HG03558 (cell line): ENCODE measurements around the gene LRFN2.

ENCODE experiments used
- ATAC-seq: cut with Tn5 transposase; IDR thresholded peaks from one replicate; pipeline ENCODE4 v1.9.1; 2021; ENCODE audit warnings: moderate number of reproducible peaks; ENCODE audit not compliant: unreplicated experiment; ENCODE audit errors: extremely low read depth

The LRFN2 gene

DNA sequence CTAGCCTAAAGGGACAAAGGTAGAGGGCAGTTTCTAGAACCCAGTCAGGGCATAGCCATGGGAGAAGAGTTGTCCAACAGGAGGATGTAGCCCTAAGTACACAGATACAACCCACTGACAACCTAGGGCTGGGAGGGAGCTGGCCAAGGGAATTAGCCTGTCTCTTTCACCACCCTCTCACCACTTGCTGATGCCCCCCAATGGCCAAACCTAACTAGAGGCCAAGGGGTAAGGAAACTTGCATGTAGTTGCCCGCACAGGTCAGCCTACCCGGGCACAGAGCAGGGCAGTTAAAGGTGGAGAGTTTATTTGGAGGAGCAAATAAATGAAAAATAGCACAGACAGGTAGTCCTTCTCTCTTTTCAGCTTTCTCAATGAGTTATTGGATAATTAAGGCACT is 143.3 kb downstream of the LRFN2 start:
- no peak for ATAC-seq

DNA sequence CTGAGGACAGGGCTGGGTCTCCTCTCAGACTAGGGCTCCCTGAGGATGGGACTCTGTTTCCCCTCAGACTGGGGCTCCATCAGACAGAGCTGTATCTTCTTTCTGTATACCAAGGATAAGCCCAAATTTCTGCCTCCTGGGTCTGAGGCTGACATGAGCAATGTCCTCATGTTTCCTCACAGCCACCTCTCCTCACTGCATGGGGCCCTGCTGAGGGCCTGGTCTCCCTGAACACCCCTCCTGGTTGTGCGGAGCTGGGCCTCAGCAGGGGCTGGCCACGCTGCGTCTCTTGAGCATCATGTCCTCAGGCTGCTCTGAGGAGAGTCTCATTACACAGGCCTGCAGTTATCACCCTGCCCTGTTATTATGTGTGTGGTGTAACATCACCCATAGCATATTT is 144.6 kb downstream of the LRFN2 start:
- ATAC-seq, result no peak

DNA sequence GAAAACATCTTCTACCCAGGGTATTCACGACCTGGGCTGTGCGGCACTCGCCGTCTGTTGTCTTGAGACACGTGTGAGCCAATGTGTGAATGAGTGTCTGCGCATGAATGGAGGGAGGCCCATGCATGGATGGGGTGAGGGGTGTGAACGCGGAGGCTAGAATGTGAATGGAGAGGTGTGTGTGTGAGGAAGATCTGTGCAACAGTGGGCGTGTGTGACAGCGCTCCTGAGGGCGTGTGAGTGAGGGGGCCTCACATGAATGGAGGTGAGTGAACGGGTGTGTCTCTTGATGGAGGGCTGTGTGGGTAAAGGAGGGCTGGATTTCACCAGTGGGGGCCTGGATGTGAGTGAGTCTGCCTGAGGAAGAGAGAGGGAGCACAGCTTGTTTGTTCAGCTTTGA is 146.0 kb downstream of the LRFN2 start:
- ATAC-seq, result no peak

DNA sequence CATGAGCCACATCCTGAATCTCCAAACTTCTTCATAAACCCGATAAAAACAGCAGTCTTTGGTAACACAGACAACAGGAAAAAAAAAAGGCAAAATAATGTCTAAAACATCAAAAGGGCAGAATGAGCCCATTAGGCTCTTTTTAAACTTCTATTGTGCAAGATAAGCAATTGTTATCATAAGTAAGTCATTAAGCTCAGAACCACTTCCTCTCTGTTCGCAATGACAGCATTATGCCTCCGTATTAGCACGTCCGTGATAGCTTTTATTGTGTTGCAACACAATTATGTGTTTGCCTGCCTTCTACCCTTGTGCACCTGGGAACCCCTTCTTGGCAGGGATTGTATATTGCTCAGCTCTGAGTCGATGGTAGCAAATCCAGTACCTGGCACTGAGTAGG is 147.1 kb downstream of the LRFN2 start:
- ATAC-seq, result no peak

DNA sequence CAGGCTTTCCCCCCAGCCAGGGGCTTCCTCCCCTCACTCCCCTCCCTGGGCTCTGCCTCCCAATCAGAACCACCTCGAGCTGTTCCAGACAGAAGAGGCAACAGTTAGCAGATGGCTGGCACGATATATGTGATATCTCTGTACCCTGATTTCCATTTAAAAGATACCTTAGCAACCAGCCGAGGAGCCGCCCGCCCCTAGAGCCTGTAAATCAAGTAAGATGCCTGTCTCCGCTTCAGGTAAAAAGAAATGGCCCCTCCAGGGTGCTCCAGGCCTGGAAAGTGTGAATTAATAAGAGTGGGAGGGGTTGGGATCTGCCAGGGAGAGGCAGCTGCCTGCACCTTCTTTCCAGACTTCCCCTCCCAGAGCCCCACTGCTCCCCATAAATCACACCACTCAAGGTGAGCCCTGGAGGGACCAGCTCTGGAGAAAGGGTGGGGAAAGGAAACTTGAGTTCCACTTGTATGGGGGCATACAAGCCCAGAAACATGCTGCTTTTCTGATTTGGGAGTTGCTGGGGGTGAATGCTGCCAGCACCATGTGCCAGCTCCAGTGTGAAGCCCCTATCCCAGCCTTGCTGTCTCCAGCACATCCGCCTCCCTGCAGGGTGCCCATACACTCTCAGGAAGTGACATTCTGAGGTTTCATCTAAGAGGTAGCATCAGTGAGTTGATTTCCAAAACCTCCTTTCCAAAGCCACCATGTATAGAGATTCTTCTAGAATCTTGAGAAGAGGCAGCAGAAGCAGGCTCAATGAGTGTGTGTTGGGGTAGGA is 148.0 kb downstream of the LRFN2 start:
- no peak for ATAC-seq

DNA sequence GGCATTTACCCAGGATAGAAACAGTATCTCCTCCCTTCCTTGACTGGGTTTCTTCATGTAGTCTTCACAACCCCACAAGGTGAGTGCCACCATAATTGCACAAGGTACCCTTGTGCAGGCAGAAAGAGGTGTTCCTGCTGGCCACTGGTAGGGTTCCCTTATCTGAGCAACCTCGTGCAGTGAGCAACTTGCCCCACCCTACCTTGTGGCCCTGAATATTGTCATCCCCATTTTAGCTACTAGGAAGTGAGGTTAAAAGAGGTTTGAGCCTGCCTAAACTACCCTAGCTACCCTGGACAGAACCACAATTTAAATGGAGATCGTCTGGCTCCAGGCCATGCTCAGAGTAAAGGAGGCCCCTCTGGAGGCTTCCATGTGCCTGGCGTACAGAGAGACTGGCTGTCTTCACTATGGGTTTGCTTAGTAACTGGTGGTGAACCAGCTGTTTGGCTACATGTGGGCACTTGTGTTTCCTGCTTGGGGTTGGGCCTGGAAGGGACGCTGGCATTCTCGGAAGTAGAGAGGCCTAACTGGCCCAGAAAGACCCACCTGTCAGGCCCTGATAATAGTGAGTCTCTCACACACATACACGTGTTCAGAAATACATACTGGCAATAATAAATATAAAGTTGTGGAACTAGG is 148.8 kb downstream of the LRFN2 start:
- ATAC-seq, result no peak

DNA sequence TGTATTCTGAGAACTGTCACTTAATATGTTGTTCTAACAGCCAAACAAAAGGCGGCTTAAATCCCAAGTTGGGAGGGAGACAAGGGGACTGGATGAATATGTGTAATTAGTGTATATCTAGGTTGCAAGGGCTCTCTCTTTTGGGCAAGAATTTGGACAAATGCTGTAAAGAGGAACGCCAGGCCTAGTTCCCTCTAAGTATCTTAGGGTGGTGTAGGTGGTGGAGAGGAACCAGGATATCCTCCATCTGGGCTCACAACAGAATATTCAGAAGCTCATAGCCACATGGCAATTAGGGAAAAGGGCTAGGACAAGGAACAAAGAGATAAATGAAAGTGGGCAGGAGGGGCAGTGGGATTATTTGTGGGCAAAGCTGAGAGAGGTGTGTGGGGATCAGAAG is 149.5 kb downstream of the LRFN2 start:
- no peak for ATAC-seq

DNA sequence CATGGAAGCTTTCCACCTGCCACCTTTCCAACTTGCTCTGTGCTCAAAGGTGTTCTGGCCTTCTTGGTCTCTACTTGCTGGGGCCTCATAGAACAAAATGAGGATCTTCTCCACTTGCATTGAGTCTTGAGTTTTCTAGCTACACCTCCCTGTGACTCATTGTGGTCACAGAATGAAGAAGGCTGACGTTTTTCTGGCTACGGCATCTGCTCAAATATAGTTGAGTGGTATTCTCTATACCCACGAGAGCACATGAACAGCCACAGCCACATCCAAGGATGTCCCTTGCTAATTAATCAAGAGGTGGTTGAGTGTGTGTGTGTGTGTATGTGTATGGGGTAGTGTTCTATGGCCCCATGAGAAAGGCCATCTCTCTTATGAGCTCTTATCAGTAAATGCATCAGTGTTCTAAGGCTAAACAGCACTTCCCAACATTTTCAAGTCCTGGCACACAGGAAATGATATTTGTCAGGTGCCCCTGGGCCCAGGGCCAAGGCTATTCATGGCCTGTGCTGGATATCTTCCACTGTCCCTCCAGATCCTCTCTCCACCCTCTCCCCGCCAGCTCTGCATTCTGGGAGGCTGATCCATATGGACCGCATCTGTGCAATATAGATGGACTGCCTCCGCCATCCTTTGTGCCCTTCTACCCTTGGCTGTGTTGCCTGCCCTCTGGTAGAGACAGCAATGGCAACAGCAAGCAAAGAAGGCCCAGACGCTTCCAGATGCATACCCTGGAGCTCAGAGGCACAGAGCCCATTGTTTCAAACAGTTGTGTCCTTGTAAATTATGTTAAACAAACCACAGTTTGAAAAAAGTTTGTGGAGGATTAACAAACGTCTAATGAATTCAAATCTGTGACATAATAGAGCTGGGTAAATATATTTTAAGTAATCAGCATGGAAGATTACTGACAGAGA is 150.2 kb downstream of the LRFN2 start:
- no peak for ATAC-seq

DNA sequence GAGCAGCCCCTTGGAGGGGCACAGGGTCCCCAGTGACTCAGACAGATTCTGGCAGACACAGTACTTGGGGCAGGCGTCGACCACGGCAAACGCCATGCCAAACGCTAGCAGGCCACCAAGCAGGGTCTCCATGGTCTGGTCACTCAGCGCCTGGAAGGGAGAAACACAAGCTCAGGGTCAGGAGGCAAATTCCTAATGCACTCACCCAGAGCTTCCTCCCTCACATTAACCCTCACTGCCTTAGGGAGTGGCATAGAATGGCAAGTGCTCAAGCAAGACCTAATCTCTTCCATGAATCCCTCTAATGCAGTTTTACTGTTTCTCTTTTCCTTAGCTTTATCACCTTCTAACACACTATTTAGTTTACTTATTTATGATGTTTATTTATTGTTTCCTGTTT is 154.2 kb downstream of the LRFN2 start:
- no peak for ATAC-seq

DNA sequence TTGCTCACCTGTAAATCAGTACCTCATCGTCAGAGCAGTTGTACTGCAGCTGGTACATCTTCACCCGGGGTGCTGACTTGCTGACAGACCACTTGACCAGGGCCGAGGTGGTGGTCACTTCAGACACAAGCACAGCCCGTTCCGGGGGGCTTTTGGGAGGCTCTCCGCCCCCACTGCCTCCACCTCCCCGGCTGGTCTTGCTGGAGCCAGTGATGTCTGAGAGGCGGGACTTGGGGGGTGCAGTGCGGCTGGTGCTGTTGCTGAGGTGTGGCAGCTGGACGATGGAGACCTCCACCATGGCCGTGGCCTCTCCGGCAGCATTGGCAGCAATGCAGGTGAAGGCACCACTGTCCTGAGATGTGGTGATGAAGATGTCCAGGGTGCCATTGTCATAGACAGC is 155.5 kb downstream of the LRFN2 start:
- ATAC-seq, result no peak

DNA sequence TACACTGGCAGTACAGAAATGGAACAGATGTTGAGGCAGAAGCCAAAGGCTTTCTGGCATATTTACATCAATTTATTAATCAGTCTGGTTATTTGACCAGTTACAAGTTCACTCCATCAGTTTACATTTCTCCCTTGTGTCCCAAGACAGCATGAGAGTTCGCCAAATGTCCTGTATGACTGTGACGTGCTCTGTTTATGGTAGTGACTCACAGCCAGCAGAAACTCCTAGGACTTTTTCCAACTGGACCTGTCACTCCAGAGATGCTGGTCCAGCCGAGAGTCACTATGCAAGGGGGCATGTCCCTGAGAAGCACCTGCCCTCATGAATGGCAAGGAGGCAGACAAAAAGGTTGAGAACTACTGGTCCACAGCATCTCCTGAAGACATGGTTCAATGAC is 160.0 kb downstream of the LRFN2 start:
- no peak for ATAC-seq

DNA sequence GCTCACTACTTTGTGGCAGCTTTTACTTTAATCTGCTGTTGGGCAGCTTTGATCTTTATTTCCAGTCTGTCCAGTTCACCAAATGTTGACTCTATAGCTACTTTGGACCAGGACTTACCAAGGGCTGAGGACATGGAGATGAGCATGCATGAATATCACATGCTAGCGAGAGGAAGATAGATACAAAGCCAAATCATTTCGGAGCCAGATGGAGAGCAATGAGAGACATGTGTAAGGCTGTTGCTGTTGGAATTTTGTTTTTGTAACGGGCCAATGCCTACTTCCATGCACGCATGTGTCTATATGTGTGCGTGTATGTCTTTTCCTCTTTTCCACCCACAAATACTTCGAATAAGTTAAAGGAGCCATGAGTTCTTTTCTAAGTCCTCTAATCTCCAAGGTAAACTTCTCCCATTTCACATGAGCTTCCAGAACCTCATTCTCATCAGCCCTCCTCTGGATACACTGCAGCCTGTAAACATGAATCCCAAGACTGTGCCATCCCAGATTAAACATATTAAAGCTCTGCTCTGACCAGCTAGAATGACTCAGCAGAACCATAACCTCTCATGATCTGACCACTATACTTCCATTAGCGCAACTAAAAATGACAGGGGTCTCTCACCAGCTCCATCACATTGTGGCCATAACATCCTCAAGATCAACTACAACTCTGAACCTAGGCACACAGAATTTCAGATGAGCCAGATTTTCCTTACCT is 160.7 kb downstream of the LRFN2 start:
- no peak for ATAC-seq

DNA sequence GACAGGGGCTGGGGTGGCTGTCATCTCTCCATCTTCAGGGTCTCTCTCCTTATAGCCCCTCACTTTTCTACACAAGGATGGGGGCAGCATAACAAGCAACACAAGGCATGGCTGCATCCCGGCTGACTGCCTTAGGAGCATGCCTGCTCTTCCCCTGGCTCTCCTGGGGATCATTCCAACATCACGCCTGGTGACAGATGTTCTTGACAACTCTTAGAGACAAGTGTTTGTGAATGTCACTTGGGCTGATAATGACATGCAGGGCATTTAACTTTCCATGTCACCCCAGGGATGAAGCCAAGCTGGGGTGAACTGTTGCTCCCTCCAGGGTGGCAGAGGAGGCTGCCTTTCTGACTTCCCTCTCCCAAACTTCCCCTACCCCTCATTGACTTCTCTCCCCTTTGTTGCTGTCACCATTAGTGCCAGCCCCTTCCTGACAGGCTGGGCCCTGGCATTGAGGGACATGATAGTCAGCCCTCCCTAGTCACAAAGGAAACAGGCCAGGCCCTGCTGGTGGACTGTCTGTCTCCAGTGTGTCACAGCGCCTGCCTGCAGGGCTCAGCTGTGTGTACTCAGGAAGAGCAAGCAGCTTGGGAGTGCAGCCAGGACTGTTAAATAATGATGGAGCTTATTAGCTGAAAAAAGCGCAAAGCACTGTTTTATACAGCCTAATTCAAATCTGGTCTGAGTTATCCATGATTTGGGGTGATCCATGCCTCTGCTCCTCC is 161.8 kb downstream of the LRFN2 start:
- ATAC-seq, result no peak

DNA sequence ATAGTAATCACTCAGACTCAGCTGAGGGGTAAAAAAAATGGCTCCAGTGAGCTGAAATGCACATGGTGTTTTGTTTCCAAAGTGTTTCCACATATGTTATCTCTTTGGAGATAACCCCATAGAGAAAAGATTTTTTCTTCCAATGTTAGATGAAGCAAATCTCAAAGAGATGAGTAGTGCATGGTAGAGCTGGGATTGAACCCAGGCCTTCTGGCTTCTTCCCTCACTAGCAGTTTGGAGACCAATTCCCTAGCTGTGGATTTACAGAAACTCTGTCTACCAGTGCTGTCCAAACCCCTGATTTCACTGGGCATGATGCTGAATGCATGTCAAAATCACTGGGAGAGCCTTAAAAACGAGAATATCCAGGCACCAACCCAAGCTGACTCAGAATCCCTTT is 165.1 kb downstream of the LRFN2 start:
- no peak for ATAC-seq

DNA sequence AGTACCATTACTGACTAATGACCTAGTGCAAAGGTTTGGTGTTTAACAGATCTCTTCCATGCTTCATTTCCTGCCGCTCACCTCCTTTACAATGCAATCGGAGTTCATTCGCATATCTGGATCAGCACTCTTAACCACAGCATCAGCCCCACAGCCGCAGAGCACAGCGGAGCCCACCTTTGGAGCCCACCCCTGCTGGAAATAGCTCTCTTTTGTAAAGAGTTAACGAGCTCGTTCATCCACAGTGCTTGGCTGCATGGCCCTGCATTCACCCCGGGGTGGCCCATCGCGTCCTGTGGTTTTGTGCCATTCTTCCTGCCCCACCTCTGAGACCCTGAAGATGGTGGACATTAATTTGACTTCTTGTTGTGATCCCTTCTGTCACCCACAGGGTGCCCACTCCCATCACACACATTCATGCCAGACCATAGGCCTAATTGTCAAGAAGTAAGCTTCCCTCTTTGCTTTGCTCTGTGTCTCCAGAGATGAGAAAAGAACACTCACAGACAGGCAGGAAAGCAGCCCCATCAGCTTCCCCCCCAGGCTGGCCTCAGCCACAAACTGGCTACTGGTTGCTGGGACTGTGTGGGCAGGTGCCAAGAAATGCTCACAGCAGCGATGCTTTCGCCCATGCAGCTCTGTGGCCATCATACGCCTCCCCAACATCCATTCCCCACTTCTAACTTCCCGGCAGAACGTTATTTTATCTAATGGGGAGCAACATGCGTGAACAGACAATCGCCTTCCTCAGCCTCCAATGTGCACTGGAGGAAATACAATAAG is 167.0 kb downstream of the LRFN2 start:
- ATAC-seq, result no peak

DNA sequence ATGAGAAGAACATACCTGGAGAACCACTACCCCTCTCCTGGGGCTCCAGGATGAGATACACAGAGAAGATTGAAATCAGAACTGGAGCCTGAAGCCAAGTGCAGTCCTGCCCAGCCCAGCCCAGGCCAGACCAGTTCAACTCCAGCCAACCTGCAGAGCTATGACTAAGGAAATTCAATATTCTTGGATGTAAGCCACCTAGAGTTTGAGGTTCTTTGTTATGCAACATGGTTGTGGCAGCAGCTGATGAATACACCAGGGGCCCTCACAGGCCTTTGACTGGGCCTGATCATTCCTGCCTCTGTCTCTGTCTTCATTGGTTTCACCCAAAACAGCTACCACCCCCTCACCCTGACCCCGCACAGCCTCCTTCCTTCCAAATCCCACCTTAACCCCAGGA is 167.8 kb downstream of the LRFN2 start:
- no peak for ATAC-seq

DNA sequence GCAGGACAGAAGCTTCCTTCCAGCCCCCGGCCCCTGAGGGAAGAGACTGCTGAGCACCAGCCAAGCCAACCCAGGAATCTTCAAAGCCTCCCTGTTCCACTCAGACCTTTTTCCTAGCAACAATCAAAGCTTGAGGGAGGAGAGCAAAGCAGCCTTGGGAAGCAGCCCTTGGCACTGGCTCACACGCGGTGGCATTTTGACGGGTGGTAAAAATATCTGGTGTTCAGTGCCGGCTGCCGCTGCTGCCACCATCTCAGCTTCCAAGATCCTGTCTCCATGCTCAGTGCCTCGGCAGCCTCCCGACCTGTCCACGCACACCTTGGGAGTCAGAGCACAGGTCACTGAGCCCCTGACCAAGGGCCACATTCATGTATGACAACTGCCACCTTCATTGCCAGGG is 170.1 kb downstream of the LRFN2 start:
- ATAC-seq, result no peak

DNA sequence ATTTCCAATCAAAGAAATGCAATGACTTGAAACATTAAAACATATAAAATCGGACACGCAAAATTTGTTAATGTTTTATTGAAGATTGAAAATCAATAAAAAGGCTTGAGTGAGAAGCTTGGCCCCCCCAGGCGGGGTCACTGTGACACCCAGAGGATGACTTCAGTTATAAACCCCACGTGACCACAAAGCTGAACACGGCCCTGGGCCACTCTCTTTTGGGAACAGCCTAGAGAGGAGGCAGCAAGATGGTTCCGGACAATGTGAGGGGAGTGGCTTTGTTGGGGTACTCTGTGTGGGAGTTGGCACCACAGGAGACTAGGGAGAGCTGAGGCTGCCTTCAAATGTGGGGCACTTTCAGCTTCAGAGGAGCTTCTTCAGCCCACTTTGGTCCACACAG is 172.5 kb downstream of the LRFN2 start:
- no peak for ATAC-seq

DNA sequence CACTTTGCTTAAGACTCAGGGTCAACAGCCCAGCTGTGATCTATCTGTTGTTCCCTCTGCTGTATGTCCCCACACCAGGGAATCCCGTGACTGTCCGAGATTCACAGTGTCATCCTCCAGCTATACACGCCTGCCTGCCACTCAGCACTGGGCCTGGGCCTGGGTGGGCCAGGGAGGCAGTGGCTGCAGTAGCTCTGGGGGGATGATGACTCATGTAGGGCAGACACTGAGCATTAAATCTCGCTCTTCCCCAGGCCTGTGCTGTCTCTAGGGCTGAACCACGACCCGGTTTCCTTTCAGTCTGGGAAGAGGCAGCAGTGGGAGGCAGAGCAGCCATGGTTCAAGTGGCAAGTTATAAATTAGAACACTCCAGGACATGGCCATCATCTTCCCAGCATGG is 173.9 kb downstream of the LRFN2 start:
- no peak for ATAC-seq
